GM19035 (cell line): ENCODE measurements around the gene DICER1.
"Not testable (repeated sequence)": the region's sequence is repeated elsewhere in the genome, so short reads cannot be mapped to it uniquely, and the experiment has no call there.

Experiments
- ATAC-seq: cut with Tn5 transposase; IDR thresholded peaks from one replicate; pipeline ENCODE4 v1.9.1; 2021; ENCODE audit not compliant: unreplicated experiment

The DICER1 gene, protein sequence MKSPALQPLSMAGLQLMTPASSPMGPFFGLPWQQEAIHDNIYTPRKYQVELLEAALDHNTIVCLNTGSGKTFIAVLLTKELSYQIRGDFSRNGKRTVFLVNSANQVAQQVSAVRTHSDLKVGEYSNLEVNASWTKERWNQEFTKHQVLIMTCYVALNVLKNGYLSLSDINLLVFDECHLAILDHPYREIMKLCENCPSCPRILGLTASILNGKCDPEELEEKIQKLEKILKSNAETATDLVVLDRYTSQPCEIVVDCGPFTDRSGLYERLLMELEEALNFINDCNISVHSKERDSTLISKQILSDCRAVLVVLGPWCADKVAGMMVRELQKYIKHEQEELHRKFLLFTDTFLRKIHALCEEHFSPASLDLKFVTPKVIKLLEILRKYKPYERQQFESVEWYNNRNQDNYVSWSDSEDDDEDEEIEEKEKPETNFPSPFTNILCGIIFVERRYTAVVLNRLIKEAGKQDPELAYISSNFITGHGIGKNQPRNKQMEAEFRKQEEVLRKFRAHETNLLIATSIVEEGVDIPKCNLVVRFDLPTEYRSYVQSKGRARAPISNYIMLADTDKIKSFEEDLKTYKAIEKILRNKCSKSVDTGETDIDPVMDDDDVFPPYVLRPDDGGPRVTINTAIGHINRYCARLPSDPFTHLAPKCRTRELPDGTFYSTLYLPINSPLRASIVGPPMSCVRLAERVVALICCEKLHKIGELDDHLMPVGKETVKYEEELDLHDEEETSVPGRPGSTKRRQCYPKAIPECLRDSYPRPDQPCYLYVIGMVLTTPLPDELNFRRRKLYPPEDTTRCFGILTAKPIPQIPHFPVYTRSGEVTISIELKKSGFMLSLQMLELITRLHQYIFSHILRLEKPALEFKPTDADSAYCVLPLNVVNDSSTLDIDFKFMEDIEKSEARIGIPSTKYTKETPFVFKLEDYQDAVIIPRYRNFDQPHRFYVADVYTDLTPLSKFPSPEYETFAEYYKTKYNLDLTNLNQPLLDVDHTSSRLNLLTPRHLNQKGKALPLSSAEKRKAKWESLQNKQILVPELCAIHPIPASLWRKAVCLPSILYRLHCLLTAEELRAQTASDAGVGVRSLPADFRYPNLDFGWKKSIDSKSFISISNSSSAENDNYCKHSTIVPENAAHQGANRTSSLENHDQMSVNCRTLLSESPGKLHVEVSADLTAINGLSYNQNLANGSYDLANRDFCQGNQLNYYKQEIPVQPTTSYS (N-terminal part only)

DNA sequence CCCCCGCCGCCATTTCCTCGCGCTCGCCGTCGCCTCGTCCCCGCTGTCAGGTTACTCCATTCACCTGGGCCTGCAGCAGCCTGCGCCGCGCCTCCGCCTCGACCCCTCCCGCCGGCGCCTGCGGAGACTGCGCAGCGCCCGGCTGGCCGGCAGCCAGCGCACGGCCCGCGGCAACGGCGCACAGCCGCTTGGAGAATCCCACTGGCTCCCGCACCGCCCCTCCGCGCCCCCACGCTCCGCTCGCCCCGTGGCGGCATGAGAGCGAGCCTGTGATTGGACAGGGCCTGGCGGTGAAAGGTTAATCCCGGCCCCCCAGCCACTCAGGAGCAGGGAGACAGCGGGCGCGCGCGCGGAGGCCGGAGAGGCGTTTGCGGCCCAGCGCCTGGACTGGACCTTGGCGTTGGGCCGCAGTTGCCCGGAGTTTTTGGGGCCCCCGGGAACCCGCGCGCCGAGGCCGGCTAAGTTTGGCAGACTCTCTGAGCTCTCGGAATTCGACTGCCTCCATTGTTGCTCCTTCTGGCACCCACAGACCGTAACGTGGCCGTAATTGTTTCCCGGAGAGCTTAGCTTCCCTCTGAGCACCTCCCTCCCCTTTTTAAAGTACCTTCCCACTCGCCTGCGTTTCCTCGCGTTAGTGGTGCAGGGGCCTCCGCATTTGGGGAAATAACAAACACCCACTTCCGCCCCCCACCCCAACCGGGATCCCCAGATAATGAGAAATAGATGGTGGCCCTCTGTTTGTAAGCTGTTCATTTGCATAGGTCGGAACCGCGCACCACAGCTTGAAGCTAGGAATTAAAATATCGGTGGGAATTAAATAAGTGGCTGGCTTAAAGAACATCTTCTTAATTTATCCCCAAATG, at the start of gene DICER1:
DICER1 (minus strand) TSS at position 203 of the 863 bp plus-strand sequence. CDS start 24,071 bp downstream, outside the sequence.
- ATAC-seq = peak; percentile 81

DNA sequence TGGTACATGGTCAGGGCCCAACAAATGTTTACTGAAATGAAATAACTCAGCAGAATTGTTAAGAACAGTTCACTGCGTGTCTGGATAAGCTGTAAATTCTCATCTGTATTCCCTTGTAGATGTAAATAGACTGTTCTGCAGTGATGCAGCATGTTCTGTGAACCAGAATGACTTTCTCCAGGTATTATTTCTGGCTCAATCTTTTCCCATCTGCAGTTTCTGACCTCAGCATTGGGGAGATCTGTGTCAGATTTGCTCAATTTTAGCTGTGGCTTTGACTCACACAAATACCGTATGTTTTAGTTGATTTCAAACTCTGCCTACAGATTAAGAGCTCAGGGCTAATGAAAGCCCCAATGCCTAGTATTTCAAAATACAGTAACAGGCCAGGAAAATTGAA, 49.2 kb upstream of the DICER1 start:
- ATAC-seq = no peak

- ATAC-seq = no peak
Measured at GRCh38 chr14:95204705-95205104, 47.4 kb upstream of the DICER1 start.

- ATAC-seq = not testable (repeated sequence)
Measured at GRCh38 chr14:95201745-95202144, 44.4 kb upstream of the DICER1 start.

DNA sequence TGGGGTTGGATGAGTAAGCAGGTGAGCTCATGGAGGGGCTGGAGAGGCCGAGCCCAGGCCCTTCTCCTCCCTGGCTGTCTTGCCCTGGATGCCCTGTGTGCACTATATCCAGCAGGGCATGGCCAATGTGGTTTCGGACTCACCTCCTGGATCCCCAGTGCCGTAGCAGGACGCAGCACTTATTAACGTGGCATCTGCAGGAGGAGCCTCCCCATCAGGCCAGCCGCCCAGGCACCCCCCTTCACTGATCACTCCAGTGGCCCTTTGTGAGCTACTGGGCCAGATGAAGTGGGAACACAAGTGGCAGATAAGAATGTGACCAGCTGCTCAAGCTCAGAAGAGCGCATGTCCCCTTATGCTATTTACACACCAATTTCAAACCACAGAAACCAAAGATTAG, 43.1 kb upstream of the DICER1 start:
- ATAC-seq = no peak

DNA sequence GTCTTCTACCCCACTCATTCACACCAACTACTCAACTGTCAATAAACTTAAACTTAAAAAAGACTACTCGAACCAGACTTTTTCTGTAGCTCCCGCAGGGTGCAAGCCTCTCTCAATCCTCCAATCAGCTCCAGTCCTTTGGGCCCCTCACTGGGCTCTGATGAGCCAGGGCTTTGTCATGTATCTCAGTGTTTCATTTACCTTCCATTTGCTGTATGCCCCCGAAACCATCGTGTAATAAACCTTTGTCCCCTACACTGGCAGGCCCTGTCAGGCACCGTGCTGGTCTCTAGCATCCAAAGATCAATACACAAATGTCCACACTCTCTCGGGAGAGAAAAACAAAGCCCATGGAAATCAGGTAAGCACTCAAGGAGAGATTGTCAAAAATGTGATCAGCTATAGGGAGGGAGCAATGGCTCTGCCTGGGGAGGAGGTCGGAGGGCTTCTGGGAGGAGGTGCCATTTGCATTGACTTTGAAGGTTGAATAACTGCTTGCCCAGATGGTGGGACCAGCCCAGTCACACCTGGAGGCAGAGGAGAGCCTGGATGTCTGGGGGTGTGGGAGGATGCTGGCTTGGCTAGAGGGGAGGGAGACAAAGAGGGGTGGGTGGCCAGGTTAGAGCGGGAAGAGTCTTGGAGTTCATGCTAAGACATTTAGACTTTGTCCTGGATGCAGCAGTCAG, 42.1 kb upstream of the DICER1 start:
- no peak for ATAC-seq

GRCh38 chr14:95198320-95198719, 41.0 kb upstream of the DICER1 start:
- no peak for ATAC-seq

GRCh38 chr14:95197551-95197950, 40.2 kb upstream of the DICER1 start:
- ATAC-seq = no peak

DNA sequence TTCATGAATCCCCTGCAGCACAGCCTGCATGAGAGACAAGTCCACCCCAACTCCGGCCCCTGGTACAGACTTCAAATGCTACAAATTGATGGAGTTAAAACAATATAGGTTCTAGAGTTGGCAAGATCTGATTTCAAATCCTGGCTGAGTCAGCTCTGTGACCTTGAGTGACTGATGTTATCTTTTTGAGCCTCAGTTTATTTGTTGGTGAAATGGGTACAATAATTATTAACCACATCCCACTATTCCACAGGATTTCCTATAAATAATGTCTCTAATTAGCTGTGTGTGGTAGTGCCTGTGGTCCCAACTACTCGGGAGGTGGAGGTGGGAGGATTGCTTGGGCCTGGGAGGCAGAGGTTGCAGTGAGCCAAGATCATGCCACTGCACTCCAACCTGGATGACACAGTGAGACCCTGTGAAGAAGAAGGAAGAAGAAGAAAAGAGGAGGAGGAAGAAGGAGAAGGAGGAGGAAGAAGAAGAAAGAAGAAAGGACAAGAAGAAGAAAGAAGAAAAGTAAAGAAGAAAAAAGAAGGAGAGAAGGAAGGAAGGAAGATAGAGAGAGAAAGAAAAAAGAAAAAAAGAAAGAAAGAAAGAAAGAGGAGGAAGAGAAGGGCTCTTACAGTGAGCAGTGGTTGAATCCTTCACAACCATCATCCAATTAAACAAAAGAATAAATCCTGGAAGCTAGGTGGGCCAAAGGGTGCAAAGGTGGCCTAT, 39.7 kb upstream of the DICER1 start:
- ATAC-seq = no peak

GRCh38 chr14:95196268-95196667, 38.9 kb upstream of the DICER1 start:
- ATAC-seq = no peak

GRCh38 chr14:95195031-95195430, 37.7 kb upstream of the DICER1 start:
- no peak for ATAC-seq

DNA sequence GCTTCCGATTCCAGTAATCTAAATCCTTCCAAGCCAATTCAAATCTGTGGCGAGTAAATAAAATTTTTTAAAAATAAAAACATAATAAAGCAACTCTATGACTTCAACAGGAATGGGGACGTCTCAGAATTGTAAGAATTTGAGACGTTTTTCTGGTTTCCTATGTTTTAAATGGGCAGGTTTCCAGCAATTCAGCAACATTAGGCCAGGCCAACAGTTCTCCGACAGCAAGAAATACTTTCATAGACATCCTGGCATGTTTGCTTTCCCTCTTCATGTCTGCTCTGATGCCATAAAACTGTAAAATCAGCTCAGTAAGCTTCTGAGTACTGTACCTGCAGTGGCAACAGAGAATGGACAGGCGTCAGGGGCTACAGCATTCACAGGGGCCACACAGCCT, 35.8 kb upstream of the DICER1 start:
- ATAC-seq = no peak

DNA sequence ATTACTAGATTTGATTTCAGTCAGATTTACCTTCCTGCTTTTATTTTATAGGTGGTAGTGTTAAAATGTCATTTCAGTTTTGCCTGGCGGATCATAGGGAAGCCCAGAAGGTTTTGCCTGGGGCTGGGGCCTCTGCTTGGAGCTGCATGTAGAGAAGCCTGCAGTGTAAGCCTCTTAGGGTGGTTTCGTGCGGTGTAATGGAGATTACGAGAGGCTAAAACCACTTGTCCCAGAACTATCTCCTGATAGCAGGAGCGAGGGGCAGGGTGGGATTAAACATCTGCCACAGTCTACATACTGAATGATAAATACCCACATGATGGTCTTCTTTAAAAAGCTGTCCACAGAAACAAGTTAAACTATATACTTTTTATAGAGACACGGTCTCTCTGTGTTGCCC, 35.0 kb upstream of the DICER1 start:
- no peak for ATAC-seq

- ATAC-seq = no peak
Measured at GRCh38 chr14:95191445-95192199, 34.3 kb upstream of the DICER1 start.

- no peak for ATAC-seq
Measured at GRCh38 chr14:95190857-95191256, 33.5 kb upstream of the DICER1 start.

GRCh38 chr14:95190346-95190840, 33.1 kb upstream of the DICER1 start:
- ATAC-seq = no peak

DNA sequence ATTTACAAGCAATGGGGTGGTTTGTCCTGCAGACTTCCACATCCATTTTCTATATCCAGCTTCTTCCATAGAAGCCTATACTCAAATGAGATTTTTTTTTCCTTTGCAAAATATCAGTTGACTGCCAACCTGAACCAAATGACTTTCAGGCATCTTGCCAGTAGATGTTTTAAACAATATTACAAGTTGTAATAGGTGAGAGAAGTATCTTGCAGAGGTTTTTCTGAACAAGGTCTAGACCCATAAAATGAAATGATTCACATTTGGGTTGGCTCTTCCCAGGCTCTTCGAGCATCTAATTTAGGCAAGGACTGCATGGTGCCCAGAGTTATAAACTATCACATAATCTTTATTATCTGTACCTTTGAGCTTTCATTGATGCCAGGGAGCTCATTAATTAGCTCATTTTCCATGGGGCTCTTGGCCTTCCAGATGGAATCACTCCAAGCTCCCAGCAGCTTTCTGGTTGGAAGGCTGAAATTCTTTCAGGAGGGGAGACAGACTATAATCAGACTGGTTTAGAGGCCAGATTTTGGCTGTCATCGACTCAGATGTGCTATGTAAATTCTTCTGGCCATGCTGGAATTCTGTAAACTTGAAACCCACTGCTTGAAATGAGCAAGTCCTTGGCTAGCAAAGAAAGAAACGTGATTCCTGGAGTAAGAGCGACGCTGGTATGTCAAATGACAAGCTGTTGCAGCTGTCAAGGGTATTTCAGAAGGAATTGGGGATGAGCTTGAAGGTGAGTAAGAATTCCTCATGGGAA, 32.2 kb upstream of the DICER1 start:
- ATAC-seq = no peak
